ENCODE results near the gene CHTF18.

The CHTF18 gene

DNA sequence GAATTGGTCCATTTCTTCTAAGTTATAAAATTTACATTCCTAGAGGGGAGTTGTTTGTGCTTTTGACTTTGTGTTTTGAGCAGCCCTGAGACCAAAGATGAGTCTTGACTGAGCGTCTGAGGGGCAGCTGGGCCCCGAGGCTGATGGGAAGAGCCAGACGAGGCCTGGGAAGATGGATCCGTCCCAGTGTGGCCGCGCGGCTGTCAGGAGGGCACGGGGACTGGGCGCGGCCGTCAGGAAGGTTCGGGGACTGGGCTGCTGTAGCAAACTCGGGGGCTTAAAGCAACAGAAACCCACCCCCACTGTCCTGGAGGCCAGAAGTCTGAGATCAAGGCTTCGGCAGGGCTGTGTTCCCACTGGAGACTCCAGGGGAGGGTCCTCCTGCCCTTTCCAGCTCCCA, 50.3 kb downstream of the CHTF18 start:
- DNase-seq (ENCODE audit: low read depth): no peak
- no peak overlapping the region for H3K4me3 ChIP-seq (ENCODE audit: low read length)
- TF ChIP-seq CTCF (conservative IDR thresholded peaks at IDR 0.05; ENCODE audit: low read length): no peak

- TF ChIP-seq CTCF (conservative IDR thresholded peaks at IDR 0.05; ENCODE audit: low read length): no peak
- no peak overlapping the region for H3K4me3 ChIP-seq (ENCODE audit: low read length)
- DNase-seq (ENCODE audit: low read depth): no peak
Measured at GRCh38 chr16:839643-840408, 51.4 kb downstream of the CHTF18 start.

- no peak for TF ChIP-seq CTCF (conservative IDR thresholded peaks at IDR 0.05; ENCODE audit: low read length)
- no peak overlapping the region for H3K4me3 ChIP-seq (ENCODE audit: low read length)
- DNase-seq (ENCODE audit: low read depth): no peak
Measured at GRCh38 chr16:840561-841454, 52.4 kb downstream of the CHTF18 start.

GRCh38 chr16:841455-842060, 53.1 kb downstream of the CHTF18 start:
- no peak for TF ChIP-seq CTCF (conservative IDR thresholded peaks at IDR 0.05; ENCODE audit: low read length)
- DNase-seq (ENCODE audit: low read depth): no peak
- no peak overlapping the region for H3K4me3 ChIP-seq (ENCODE audit: low read length)

GRCh38 chr16:842061-842476, 53.6 kb downstream of the CHTF18 start:
- H3K4me3 ChIP-seq (ENCODE audit: low read length): no peak overlapping the region
- TF ChIP-seq CTCF (conservative IDR thresholded peaks at IDR 0.05; ENCODE audit: low read length): no peak
- DNase-seq (ENCODE audit: low read depth): no peak

GRCh38 chr16:842711-843560, 54.5 kb downstream of the CHTF18 start:
- no peak for TF ChIP-seq CTCF (conservative IDR thresholded peaks at IDR 0.05; ENCODE audit: low read length)
- no peak for DNase-seq (ENCODE audit: low read depth)
- no peak overlapping the region for H3K4me3 ChIP-seq (ENCODE audit: low read length)
